ENCODE data around the gene SUB1.
"Not testable (repeated sequence)": the region's sequence is repeated elsewhere in the genome, so short reads cannot be mapped to it uniquely, and the experiment has no call there.

SUB1 gene

DNA sequence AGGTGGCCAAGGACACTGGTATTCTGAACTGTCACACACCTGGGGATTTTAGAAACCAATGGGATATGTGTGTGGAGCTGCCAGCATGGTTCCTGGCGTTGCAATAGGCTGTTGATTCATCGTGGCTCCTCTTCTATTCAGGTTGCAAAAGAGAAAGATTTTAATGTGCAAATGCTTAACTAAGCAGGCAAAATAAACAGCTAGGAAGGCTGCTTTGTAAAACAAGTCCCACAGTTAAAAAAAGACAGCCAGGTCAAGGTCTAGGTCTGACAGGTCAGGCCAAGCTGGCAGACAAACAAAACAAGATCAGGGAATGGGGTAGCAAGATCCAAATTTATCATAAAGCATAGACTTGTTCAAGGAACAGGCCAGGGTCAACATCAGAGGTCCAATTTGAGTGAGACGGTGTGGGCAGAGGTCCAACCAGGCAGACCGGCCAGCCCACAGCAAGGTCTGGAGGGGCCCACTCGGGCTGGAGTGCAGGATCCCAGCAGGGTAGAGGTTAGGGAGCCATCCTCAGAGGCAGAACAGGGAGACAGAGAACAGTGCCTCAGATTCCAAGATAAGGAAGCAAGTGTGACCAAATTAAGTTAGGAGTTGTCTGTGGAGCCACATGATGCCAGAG lies 45.6 kb downstream of the SUB1 start:
- Mint-ChIP-seq H3K4me1 (ENCODE audit: low read depth) (no peaks in the 10 kb centered on the region), H3K27me3 (no peaks in the 10 kb centered on the region), H3K4me3 (no peak overlapping the region), H3K36me3 (no peaks in the 10 kb centered on the region), H3K27ac (no peak overlapping the region), H3K9me3 (ENCODE audit: low read depth) (no peaks in the 10 kb centered on the region)

DNA sequence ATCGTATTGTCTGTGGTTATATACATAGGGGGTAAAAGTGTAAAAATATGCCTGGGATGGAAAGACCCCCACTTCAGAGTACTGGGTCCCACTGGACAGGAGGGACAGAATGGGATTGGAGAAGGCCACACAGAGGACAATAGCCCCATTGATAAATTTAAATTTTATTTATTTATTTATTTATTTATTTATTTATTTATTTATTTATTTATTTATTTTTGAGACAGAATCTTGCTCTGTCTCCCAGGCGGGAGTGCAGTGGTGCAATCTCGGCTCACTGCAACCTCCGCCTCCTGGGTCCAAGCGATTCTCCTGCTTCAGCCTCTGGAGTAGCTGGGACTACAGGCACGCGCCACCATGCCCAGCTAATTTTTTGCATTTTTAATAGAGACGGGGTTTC lies 47.7 kb downstream of the SUB1 start:
- not testable (repeated sequence) for H3K36me3 Mint-ChIP-seq; H3K4me3 Mint-ChIP-seq; H3K9me3 Mint-ChIP-seq (ENCODE audit: low read depth); H3K27me3 Mint-ChIP-seq; H3K27ac Mint-ChIP-seq; H3K4me1 Mint-ChIP-seq (ENCODE audit: low read depth)

DNA sequence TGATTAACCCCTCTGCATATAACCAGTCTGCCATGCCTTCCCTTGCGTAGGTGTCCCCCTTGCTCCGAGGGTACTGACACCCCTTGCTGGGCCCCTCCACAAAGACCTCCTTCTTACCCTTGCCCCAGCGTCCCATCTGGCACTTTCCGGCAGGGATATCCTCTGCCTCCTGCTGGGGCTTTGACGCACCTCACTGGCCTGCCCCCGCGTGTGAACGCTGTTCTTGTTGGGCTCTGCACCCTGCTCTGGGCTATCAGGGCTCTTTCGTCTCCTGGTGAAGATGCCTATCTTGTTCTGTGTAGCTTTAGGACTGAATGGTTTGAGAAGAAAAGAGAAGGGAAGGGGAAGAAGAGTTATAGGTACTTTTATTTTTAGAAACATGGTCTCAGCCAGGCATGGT lies 53.0 kb downstream of the SUB1 start:
- Mint-ChIP-seq H3K27ac (no peak overlapping the region), H3K4me3 (no peak overlapping the region), H3K36me3 (no peaks in the 10 kb centered on the region), H3K4me1 (ENCODE audit: low read depth) (no peaks in the 10 kb centered on the region), H3K9me3 (ENCODE audit: low read depth) (no peaks in the 10 kb centered on the region), H3K27me3 (no peaks in the 10 kb centered on the region)

DNA sequence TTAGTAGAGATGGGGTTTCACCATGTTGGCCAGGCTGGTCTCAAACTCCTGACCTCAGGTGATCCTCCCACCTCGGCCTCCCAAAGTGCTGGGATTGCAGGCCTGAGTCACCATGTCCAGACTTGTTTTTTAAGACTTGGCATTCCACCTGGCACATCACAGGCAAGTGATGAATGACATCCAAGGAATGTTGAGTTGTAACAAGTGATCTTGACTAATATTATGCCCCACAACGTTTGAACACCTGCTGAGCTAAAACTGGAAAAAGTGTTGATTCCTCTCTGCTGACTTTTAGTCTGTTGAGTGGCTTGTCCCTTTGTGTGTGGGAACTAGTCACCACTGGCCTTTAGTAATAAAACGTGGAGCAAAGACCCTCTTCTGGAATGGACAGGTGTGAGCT lies 54.6 kb downstream of the SUB1 start:
- Mint-ChIP-seq H3K9me3 (ENCODE audit: low read depth) (no peaks in the 10 kb centered on the region), H3K4me1 (ENCODE audit: low read depth) (no peaks in the 10 kb centered on the region), H3K36me3 (no peaks in the 10 kb centered on the region), H3K27ac (no peak overlapping the region), H3K27me3 (no peaks in the 10 kb centered on the region), H3K4me3 (no peak overlapping the region)

DNA sequence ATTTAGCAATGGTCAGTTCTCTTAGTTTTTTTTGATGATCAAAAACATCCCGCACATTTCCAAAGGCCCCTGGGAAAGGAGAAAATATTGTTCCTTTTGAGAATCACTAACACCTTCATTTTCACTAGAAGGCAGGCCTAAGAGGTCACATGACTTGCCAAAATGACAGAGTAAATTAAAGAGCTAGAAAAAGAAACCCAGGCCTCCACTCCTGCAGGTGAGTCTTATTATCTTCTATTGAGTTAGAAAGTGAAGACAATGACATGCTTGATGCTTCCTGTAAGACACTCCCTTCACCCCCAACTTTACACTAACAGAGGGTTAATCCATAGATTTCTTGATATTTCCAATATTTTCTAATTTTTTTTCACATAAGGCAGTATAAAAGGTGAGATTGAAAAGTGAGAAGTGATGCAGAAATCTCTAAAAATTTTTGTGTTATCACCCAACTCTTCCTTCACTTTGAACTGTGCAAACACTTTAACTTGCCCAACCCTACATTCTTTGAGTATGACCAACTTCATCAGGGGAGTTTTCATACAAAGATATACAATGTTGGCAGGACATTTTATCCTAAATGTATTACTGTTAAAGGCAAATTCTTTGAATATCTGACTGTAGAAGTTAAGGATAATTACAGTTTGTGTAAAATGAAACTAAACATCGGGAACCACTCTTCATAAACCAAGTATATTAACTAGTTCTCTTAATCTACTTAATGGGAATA lies 57.1 kb downstream of the SUB1 start:
- H3K27ac Mint-ChIP-seq = no peak overlapping the region
- H3K36me3 Mint-ChIP-seq = no peaks in the 10 kb centered on the region
- no peak overlapping the region for H3K4me3 Mint-ChIP-seq
- H3K9me3 Mint-ChIP-seq (ENCODE audit: low read depth) = no peaks in the 10 kb centered on the region
- no peaks in the 10 kb centered on the region for H3K27me3 Mint-ChIP-seq
- H3K4me1 Mint-ChIP-seq (ENCODE audit: low read depth) = no peaks in the 10 kb centered on the region

DNA sequence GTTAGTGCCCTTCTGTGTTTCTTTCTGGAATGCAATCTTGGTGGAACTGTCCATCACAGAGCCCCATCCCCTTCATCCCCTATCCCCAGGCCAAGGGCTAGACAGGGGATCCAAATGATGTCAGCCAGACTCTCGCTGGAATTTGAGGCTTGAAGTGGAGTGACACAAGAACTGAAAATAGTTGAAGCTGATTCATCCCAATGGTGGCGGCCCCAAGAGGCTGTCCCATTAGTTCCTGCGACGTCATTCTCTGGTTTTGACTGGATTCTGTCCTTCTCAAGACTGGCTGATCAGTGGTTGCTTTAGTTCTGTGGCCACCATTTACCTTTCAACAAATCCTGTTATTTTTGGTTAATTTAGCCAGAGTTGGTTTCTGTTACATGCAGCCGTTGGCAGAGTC lies 59.9 kb downstream of the SUB1 start:
- H3K4me3 Mint-ChIP-seq = no peak overlapping the region
- H3K27ac Mint-ChIP-seq = no peak overlapping the region
- no peaks in the 10 kb centered on the region for H3K27me3 Mint-ChIP-seq
- H3K9me3 Mint-ChIP-seq (ENCODE audit: low read depth) = no peaks in the 10 kb centered on the region
- H3K4me1 Mint-ChIP-seq (ENCODE audit: low read depth) = no peaks in the 10 kb centered on the region
- no peaks in the 10 kb centered on the region for H3K36me3 Mint-ChIP-seq

DNA sequence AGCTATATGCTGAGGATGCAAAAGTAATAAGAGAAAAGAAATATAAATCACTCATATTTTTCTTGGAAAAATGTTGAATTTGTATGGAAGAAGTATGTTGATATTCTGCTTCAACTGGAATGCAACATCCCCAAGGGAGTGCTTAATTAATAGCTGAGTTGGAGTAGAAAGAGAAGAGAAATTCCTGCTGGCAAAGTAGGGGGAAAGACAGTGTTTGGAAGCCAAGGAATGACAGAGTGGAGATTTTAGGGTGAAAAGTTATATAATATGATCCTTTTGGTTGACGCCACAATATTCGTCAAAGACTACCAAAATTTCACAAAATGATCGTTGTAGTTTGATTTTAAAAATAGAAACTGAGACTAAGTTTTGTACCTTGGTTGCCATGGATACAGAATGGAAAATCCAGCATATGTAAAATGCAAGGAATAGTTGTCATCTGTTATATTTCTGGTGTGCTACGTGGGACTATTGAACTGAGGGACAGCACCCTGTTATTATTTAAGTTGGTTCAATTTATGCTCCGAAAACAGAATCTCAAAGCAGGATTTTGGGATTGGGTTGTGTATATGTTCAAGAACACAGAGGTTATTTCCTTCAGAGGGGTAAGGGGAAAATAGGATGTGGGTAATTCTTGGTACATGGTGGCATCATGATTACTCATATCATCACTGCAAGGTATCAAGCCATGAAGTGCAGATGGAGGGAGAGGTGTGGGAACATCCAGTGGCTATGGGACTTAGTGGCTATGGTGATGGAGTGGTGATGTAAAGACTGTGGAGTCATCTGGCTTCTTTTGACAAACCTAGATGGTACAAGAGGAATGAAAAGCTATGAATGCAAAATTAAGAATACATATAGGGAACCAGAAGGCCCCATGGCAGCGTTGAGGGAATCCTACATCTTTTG lies 61.0 kb downstream of the SUB1 start:
- Mint-ChIP-seq H3K27me3 (no peaks in the 10 kb centered on the region), H3K27ac (no peak overlapping the region), H3K9me3 (ENCODE audit: low read depth) (no peaks in the 10 kb centered on the region), H3K36me3 (no peaks in the 10 kb centered on the region), H3K4me1 (ENCODE audit: low read depth) (no peaks in the 10 kb centered on the region), H3K4me3 (no peak overlapping the region)

DNA sequence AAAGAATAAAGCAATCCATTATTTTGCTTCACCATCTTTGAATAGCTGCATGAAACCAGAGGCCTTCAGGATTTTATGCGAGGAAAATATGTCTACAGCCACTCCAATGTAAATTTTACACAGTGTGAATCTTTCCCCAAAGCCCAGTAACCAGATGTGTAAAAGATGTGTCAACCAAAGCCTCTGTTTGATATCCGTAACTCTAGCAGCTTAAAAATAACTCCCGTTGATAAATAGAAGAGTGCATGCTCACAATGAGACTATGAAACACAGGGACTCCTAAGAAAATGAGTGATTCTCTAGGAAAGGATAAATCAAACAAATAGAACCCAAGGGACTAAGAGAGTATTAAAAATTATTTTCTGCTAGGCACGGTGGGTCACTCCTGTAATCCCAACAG lies 65.7 kb downstream of the SUB1 start:
- Mint-ChIP-seq H3K36me3 (peaks cover 8% of the 10 kb centered on the region), H3K9me3 (ENCODE audit: low read depth) (peaks cover 9% of the 10 kb centered on the region), H3K4me1 (ENCODE audit: low read depth) (no peaks in the 10 kb centered on the region)

DNA sequence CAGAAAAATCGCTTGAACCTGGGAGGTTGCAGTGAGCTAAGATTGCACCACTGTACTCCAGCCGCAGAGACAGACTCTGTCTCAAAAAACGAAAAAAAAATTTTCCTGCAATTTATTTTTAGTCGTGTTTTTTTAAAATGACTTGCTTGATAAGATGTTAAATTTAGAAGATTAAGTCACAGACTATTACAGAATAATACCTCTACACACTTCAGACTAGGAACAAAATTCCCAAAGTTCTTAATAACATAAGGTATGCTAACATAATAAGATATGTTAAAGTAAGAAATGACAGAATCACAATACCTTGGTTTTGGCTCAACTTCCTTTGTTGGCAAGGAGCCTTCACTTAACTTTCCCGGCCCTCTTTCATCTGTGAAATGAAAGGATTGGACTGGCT lies 66.3 kb downstream of the SUB1 start:
- Mint-ChIP-seq H3K9me3 (ENCODE audit: low read depth) (peaks cover 9% of the 10 kb centered on the region), H3K27ac (no peak overlapping the region), H3K4me1 (ENCODE audit: low read depth) (no peaks in the 10 kb centered on the region)

More for the DNA sequence above, 65.7 kb downstream of the SUB1 start:
- no peak overlapping the region for H3K4me3 Mint-ChIP-seq
- H3K27ac Mint-ChIP-seq = no peak overlapping the region
- H3K27me3 Mint-ChIP-seq = peaks cover 4% of the 10 kb centered on the region

More for the DNA sequence above, 66.3 kb downstream of the SUB1 start:
- Mint-ChIP-seq H3K36me3 (peaks cover 8% of the 10 kb centered on the region), H3K27me3 (peaks cover 4% of the 10 kb centered on the region), H3K4me3 (no peak overlapping the region)
